DOHH2 (cell line): Measurements from ENCODE around the gene PRDX5.

ENCODE experiments used
- H3F3A ChIP-seq: fragments of 200-600 bp; sonication (generic), shearing (Covaris generic); 2 replicates; pipeline ENCODE4 v1.6.0; 2016; ENCODE audit warnings: antibody characterized with exemption, mild to moderate bottlenecking; ENCODE audit not compliant: control insufficient read depth, insufficient read depth
- H3K27ac ChIP-seq: fragments of 200-600 bp; sonication (generic); 2 replicates; pipeline ENCODE4 v1.5.1; 2014; ENCODE audit warnings: low read depth, mild to moderate bottlenecking, low read length, moderate library complexity
- H3K27me3 ChIP-seq: fragments of 200-600 bp; sonication (generic); 2 replicates; pipeline ENCODE4 v1.6.1; 2014; ENCODE audit warnings: mild to moderate bottlenecking, low read length, mixed read lengths; ENCODE audit not compliant: control insufficient read depth
- H3K36me3 ChIP-seq: fragments of 200-600 bp; sonication (generic); 2 replicates; pipeline ENCODE4 v1.6.1; 2014; ENCODE audit warnings: mild to moderate bottlenecking, low read length, moderate library complexity, mixed read lengths; ENCODE audit not compliant: control insufficient read depth
- H3K4me1 ChIP-seq: fragments of 200-600 bp; sonication (generic); 2 replicates; pipeline ENCODE4 v1.6.1; 2014; ENCODE audit warnings: mild to moderate bottlenecking, low read length, mixed read lengths; ENCODE audit not compliant: control insufficient read depth
- H3K4me2 ChIP-seq: fragments of 200-600 bp; sonication (generic); 2 replicates; pipeline ENCODE4 v1.6.0; 2014; ENCODE audit warnings: mild to moderate bottlenecking, low read length, moderate library complexity
- H3K4me3 ChIP-seq: fragments of 200-600 bp; sonication (generic); 2 replicates; pipeline ENCODE4 v1.5.1; 2014; ENCODE audit warnings: mild to moderate bottlenecking, low read length, mixed read lengths
- H3K79me2 ChIP-seq: fragments of 200-600 bp; sonication (generic); 2 replicates; pipeline ENCODE4 v1.6.1; 2014; ENCODE audit warnings: mild to moderate bottlenecking, low read length, mixed read lengths; ENCODE audit not compliant: control insufficient read depth
- H3K9me2 ChIP-seq: fragments of 200-600 bp; sonication (generic); replicated peaks from 2 replicates; pipeline ENCODE4 v1.6.1; 2014; ENCODE audit warnings: mild to moderate bottlenecking, low read length, mixed read lengths; ENCODE audit not compliant: control insufficient read depth
- H3K9me3 ChIP-seq: fragments of 200-600 bp; sonication (generic); 2 replicates; pipeline ENCODE4 v1.6.1; 2014; ENCODE audit warnings: antibody characterized with exemption, low read length, mixed read lengths; ENCODE audit not compliant: control insufficient read depth, insufficient read depth
- H4K20me1 ChIP-seq: fragments of 200-600 bp; sonication (generic); 2 replicates; pipeline ENCODE4 v1.6.0; 2014; ENCODE audit warnings: low read depth, mild to moderate bottlenecking, antibody characterized with exemption, low read length, moderate library complexity; ENCODE audit not compliant: control insufficient read depth, insufficient read depth
- CTCF ChIP-seq: fragments of 200-600 bp; sonication (generic); IDR thresholded peaks from one replicate; pipeline ENCODE4 v1.5.1; 2014; ENCODE audit warnings: antibody characterized with exemption, mild to moderate bottlenecking, low read depth, low read length; ENCODE audit not compliant: poor library complexity, severe bottlenecking
- EZH2phosphoT487 ChIP-seq: fragments of 200-600 bp; sonication (generic); IDR thresholded peaks from 2 replicates; pipeline ENCODE4 v1.6.1; 2017; ENCODE audit warnings: borderline replicate concordance, mild to moderate bottlenecking, antibody characterized with exemption, low read length, moderate library complexity, mixed read lengths

The PRDX5 gene

GRCh38 chr11:64347193-64347867 lies 29.4 kb downstream of the PRDX5 start:
- H3K4me2 ChIP-seq, result no peak overlapping the region
- H3K27ac ChIP-seq, result no peak overlapping the region
- no peak for TF ChIP-seq CTCF
- no peak for TF ChIP-seq EZH2phosphoT487
- H3K4me3 ChIP-seq, result no peak overlapping the region
- no peaks in the 10 kb centered on the region for H3K9me2 ChIP-seq
- no peaks in the 10 kb centered on the region for H3K27me3 ChIP-seq
- peaks cover 18% of the 10 kb centered on the region for H3K36me3 ChIP-seq
- H4K20me1 ChIP-seq, result no peaks in the 10 kb centered on the region
- no peaks in the 10 kb centered on the region for H3K9me3 ChIP-seq
- peaks cover 4% of the 10 kb centered on the region for H3K4me1 ChIP-seq
- H3K79me2 ChIP-seq, result no peaks in the 10 kb centered on the region
- no peaks in the 10 kb centered on the region for H3F3A ChIP-seq

- no peaks in the 10 kb centered on the region for H3K9me3 ChIP-seq
- H3K36me3 ChIP-seq, result peaks cover 14% of the 10 kb centered on the region
- no peaks in the 10 kb centered on the region for H3F3A ChIP-seq
- no peak overlapping the region for H3K4me2 ChIP-seq
- H3K27ac ChIP-seq, result no peak overlapping the region
- H3K9me2 ChIP-seq, result no peaks in the 10 kb centered on the region
- H3K4me1 ChIP-seq, result no peaks in the 10 kb centered on the region
- H4K20me1 ChIP-seq, result no peaks in the 10 kb centered on the region
- H3K27me3 ChIP-seq, result no peaks in the 10 kb centered on the region
- no peak for TF ChIP-seq CTCF
- no peak for TF ChIP-seq EZH2phosphoT487
- H3K79me2 ChIP-seq, result no peaks in the 10 kb centered on the region
- no peak overlapping the region for H3K4me3 ChIP-seq
Measured at GRCh38 chr11:64348383-64349024, 30.6 kb downstream of the PRDX5 start.

- Histone ChIP-seq H3K4me1 (no peaks in the 10 kb centered on the region), H3F3A (no peaks in the 10 kb centered on the region), H3K36me3 (peaks cover 9% of the 10 kb centered on the region), H3K4me3 (no peak overlapping the region), H3K9me3 (no peaks in the 10 kb centered on the region), H3K79me2 (no peaks in the 10 kb centered on the region), H3K27me3 (no peaks in the 10 kb centered on the region), H3K9me2 (no peaks in the 10 kb centered on the region), H3K4me2 (no peak overlapping the region), H3K27ac (no peak overlapping the region), H4K20me1 (no peaks in the 10 kb centered on the region)
- no peak for TF ChIP-seq EZH2phosphoT487
- no peak for TF ChIP-seq CTCF
Measured at GRCh38 chr11:64349025-64349387, 31.1 kb downstream of the PRDX5 start.
